ENCODE measurements around the gene HSD17B3.
"Not testable (repeated sequence)": the region's sequence is repeated elsewhere in the genome, so short reads cannot be mapped to it uniquely, and the experiment has no call there.

HSD17B3 gene

DNA sequence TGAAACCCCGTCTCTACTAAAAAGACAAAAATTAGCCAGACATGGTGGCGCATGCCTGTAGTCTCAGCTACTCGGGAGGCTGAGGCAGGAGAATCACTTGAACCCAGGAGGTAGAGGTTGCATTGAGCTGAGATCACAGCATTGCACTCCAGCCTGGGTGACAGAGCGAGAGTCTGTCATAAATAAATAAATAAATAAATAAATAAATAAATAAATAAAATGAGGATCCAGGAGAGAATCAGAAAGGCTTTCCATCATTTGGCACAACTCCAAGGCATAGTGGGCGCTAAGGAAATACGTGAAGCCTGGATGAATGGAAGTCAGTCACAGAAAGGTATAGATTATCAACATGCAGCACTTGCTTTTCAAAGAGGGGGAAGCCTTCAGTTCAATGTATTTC lies 65.6 kb downstream of the HSD17B3 start:
- DNase-seq (ENCODE audit: low spot score): not testable (repeated sequence)

DNA sequence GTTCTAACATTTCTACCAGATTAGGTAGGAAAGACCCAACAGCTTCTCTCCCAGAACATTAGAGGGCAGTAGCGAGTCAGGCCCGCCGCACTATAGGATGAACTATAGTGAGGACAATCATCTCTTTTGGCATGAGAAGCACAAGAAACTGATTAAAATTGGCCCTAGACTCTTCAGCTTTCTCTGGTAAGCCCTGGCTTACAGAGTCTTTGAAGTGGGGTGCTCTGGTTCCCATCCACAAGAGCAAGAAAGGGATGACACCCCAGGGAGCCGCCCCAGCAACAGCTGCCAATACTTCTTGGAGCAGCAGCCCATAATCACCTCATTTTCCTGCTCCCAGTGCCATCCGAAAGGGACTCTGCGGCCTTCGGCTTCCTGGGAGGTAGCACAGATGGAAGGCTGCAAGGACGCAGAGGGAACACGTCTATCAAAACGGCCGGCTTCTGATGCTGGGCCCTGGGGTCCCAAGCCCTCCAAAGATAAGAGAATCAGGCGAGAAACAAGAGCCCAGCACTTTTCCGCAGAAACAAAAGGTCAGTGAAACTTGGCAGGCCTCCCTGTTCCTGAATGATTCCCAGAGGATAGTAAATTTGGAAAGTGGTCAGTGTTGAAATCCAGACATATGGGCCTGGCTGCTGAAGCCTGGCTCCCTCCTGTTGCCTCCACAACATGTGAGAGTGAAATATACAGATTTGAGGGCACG lies 69.3 kb downstream of the HSD17B3 start:
- DNase-seq (ENCODE audit: low spot score): peak; percentile 63

DNA sequence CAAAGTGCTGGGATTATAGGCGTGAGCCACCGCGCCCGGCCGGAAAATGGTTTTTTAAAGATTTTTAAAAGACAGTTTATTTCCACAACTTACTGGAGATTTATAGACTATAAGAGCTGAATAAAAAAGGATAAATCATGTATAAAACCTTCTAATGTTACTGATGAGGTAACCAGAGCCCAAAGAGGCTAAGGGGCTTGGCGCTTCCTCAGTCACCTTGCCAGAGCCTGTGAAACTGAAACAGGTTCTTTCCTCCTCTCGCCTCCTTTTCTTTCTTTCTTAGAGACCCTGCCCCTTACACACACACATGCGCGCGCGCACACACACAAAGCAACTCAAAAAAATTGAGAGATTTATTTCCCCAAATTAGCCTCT lies 69.8 kb downstream of the HSD17B3 start:
- no peak for DNase-seq (ENCODE audit: low spot score)

DNA sequence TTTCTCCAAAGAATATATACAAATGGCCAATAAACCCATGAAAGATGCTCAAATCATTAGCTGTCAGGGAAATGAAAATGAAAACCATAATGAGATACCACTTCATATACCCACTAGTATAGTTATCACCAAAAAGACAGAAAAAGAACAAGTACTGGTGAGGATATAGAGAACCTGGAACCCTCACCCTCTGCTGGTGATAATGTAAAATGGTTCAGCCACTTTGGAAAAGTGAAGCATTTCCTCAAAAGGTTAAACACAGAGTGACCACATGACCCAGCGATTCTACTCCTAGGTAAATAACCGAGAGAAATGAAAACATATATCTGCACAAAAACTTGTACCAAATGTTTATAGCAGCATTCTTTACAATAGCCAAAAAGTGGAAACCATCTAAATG lies 72.0 kb downstream of the HSD17B3 start:
- DNase-seq (ENCODE audit: low spot score): no peak

DNA sequence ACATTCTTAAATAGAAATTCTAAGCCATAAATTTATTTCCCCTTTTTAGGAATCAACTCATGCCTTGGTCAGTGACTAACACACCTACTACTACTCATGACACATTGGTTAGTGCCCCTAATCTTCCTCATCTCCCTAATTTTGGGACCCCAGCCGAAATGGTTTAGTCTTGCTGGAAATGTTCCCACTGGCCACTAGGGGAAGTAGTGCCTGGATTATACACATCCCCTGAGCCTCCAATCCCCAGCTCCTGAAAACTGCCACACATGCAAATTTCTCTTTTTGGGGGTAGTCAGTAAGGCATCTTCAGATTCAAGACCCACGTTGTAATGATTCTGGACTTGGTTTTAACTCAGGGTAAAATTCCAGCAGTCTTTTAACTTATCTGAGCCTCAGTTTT lies 79.8 kb downstream of the HSD17B3 start:
- DNase-seq (ENCODE audit: low spot score): peak; percentile 58

DNA sequence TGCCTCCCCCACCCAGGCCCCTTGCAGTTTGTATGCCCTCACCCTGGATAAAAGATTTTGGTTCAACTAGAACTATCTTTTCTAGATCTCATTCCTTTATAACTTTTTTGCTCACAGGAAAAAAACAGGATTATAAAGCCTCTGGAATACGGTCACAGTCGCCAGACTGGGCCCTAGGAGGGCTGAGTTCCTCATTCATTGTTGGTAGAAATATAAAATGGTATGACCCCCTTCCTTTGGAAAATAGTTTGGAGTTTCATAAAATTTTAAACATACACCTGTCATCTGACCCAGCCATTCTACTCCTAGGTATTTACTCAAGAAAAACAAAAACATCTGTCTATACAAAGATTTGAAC lies 82.1 kb downstream of the HSD17B3 start:
- no peak for DNase-seq (ENCODE audit: low spot score)

DNA sequence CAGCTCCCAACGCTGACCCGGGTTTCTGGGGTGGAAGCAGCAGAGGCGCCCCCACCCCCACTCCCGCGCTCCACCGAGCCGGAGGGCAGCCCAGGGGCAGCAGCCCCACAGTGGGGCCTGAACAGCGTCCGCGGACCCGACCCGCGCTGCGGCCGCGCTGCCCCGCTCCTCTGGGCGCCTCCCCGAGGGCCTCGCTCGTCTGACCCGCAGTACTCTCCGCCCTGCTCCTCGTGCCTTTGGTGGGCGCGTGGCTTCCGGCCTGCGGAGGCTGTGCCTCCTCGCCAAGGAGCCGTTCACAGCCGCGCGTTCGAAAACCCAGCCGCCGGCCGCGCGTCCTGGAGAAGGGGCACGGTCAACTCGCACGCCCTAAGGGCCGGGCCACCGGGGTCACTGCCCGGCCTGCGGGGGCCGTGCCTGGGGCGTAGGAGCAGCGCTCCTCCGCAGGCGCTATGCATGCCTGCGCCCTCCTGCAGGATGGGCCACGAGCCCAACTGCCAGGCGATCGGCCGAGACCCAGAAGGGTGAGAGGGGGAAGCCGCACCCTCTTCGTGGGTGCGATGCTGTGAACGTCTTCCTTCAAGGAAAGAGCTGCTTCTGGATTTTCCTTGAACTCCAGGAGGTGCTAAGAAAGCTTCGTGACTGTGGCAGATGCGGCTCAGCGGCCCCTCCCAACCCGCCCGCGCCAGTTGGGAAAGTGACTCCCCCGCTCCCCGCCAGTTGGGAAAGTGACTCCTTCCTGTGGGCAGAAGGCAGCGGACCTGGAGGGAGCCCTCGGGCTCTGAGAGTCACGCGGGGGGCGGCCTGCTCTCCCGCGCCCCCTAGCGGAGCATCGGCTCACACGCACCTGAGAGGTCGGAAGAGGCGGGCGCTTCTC lies 82.7 kb downstream of the HSD17B3 start:
- DNase-seq (ENCODE audit: low spot score): peak; percentile 81

DNA sequence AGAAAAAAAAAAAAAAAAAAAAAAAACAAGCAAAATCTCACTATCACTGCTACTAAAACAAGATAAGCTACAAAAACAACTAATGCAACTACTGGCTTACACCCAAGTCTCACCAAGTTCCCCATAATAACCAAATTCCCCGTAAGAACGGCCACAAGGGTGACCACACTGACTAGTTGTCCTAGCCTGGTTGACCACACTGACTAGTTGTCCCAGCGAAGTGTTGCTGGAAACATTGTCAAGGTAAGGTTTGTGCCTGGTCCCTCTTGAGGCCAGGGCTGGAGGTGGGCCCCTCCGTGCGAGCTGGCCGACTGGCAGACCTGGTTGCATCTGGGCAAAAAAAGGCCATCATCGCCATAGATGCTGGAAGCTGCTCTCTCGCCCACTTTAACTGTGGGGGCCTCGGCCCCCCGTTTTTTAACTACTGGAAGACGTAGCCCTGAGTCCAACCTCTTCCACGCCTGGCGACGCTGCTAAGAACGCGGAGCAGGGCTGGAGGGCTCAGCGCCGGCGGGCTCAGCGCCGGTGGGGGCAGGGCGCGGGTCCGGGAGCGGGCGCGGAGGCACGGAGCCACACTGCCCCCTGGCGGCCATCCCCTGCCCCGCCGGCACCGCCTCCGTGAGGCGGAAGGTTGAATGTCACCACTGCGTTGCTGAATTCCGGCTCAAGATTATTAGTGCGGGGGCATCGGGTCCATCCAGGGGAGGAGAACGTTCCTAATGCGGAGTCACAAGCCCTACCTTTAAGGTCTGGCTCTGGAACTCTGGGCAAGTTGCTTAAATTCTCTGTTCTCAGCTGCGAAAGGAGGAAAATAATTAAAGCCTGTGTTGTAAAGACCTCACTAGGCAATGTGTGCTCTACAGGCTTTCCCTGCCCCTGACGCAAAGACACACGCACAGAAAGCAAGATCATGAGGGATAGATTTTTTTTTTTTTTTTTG lies 84.0 kb downstream of the HSD17B3 start:
- DNase-seq (ENCODE audit: low spot score): peak; percentile 90

DNA sequence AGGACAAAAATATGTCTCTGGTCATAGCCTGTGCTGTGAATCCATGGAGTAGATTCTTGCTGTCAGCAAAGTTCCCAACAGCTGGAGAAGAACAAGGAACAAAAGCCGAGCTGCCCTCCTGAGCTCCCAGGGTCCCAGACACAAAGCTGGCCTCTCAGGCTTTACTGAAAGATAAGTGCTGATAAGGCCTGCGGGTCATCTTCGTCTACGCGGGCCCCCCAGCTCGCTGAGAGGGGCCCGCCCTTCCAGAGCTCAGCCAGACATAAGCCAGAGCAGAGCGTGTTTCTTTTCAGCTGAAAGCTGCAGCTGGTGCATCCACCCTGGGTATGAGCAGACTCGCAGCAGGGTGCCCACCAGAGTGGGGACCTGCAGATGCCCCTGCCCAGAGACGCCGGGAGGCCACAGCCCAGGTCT lies 84.7 kb downstream of the HSD17B3 start:
- DNase-seq (ENCODE audit: low spot score): peak; percentile 35

DNA sequence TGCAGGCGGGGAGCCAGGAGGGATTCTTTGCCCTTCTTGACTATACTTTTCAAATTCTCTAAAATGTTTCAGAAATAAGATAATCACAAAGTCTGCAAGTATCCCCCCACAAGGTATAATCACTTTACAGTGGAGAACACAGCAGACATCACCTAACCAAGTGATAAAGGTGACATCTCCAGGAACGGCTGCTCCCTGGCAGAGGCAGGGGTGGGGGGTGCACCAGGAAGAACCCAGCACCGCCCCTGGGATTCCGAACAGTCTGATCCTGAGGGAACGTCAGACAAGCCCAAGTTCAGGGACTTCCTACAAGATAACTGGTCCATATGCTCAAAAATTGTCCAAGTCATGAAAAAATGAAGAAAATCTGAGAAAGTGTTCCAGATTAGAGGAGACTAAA lies 85.4 kb downstream of the HSD17B3 start:
- no peak for DNase-seq (ENCODE audit: low spot score)

DNA sequence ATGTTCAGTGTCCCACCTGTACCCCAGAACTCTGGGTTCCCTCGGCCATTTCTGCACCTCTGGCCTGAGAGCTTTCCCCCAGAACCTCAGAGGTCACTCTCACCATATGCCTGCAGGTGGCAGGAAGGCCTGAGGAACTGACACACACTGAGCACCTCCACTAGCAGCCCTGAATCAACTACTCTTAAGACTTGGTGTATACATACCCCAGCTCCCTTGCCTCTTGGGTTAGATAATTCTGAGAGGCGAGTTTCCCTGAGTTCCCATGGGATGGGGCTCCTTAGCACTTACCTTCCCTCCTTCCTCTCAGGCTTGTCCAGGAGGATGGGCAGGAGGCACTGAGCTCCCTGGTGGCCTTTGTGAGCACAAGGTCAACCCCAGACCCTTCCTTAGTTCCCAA lies 86.1 kb downstream of the HSD17B3 start:
- no peak for DNase-seq (ENCODE audit: low spot score)

DNA sequence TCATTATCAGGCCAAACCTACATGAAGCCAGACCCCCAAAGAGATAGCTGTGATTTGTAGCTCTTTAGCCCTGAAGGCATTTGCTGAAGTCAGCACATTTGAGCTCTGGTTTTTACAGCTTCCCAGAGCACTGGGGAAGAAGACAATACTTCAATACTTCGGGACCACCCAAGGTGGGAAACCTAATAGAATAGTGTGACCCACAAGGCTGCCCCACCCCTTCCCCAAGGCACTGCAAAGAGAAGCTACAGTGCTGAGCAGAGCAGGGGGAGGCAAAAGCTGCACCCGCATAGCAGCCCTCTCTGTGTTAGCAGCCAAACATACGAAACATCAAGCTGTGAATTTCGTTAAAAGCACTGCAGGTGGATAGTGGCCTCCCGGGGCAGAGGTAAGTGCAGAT lies 87.3 kb downstream of the HSD17B3 start:
- no peak for DNase-seq (ENCODE audit: low spot score)

DNA sequence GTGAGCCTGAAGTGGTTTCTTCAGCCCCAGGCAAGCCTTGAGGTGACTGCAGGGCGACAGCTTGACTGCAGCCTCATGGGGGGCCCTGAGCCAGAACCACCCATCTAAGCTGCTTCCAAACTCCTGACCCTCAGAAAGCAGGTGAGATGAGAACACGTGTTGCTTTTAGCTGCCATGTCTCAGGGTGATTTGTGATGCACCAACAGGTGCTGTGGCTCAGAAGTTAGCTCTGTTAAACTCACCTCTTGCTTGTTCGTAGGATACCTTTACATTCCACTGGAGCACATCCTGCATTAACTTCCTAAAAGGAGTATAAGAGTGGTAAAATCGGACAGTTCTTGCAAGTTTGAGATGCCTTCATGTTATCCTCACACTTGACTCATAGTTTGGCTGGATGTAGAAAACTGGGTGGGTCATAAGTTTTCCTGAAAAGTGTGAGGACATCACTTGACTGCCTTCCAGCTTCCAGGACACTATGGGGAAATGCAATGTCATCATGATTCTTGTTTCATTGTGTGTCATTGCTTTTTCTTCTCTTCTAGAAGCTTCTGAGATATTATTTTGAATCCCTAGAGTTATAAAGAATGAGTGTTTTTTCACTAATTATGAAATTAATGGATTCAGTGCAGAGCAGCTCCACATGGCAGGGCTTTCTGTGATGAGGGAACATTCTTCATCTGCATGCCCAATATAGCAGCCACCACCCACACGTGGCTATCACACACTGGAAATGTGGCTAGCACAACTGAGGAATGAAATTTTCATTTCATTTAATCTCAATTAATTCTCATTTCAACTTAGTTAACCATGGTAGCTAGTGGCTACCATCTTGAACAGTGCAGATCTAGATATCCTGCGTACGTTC lies 92.3 kb downstream of the HSD17B3 start:
- no peak for DNase-seq (ENCODE audit: low spot score)

DNA sequence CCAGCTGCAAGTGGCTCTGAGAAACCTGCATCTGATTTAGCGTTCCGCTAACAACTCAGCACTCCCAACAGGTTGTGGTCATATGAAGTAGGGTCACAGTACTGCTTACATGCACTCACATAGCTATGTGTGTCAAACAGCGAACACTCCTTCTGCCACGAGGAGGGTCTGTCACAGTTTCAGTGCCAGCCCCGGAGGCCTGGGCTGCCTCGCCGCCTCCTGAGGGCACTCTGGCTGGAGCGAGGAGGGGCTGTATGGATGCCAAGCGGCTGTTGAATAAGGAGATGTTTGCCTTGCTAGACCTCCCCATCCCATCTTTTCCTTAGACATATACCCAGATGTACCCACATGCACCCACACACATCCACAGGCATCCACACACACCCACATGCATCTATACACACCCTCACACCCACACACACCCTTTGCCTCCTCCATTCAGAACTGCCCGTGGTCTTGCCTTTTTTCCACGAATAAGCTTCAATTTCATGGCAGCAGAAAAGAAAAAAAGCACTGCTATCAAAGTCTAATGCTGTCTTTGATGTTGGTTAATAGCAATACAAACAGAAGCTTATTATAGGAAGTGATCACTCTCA lies 95.7 kb downstream of the HSD17B3 start:
- no peak for DNase-seq (ENCODE audit: low spot score)

DNA sequence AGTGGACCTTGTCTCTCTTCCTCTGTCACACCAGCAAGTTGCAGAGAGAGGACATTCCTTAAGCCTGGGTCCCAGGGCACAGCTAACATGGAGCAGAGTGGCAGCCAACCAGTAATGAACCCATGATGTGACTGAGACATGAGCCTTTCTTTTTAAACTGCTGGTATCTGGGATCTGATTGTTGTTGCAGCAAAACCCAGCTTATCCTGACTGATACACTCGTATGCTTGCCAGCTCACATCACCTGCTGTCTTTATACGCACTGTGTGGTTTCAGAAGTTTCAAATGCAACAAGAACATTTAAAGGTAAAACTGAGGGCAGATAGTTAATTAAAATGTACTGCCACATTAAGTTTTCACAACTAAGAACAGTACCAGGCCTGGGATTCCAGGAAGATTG lies 97.1 kb downstream of the HSD17B3 start:
- no peak for DNase-seq (ENCODE audit: low spot score)

DNA sequence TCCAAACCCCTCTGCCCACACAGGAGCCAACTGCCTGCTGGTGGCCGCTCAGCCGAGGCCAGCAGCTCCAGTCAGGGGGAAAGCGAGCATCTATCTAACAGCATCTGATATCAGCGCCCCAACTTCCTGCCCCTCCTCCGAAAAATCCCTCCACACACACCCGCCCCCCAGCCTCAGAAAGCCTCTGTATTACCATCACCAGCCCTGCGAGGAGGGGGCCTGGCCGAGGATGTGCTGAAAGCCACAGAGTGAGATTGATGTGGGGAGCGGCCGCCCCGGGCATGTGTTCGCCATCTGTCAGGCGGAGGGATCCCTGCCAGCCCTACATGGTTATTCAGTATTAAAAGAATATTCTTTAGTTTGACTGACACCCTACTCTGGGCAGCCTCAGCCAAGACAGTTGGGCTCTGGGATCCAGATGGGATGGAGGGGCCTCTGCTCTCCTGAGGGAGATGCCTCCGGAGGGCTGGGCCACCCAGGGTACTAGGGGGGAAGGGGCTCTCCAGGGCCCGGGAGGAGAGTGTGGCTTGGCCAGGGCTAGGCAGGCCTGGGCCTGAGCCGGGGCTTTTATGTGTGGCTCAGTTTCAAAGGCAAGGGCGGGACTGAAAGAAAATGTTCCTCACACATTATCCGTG lies 98.0 kb downstream of the HSD17B3 start:
- no peak for DNase-seq (ENCODE audit: low spot score)

DNA sequence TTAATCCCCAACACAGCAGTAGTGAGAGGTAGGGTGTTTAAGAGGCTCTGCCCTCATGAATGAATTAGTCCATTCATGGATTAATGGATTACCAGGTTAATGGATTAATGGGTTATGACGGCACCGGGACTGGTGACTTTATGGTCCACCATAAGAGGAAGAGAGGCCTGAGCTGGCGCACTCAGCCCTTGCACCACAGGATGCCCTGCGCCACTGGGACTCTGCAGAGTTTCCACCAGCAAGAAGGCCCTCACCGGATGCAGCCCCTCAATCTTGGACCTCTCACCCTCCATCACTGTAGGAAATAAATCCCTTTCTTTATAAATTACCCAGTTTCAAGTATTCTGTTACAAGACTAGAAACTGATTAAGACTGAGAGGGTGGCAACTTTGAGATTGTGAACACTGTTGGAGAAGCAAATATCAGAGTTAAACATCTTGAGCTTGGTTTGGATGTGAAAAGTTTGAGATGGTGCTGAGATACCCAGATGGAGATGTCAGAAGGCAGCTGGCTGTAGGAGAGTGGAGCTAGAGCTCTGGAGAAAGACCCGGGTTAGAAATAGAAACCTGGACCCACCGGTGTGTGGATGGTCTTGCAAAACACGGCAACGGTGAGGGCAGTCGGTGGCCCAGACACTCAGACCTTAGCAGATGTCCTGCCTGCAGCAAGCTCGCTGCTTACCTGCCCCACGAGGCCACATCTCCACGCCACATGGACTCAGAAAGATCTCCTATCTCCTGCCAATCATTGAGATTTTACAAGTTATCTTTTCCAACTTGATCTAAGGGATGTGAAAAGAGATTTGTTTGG lies 98.8 kb downstream of the HSD17B3 start:
- DNase-seq (ENCODE audit: low spot score): no peak

DNA sequence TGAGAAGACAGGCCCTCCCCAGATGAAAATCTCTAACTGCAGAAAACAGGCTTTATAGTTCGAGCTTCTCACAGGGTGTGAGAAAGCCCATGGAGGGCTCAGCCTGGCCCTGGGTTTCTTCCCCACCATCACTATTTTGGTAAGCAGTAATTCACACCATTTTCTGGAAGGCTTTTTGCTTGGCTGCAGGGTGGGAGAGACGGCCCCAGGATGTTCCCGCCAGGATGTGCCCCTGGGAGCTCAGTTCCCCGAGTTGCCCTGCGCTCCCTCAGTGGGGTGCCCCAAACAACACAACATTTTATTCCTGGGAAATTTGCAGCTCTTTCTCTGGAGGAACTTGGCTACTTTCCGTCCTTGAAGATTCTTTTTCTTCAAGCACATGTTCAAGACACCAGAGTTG lies 100.8 kb downstream of the HSD17B3 start:
- DNase-seq (ENCODE audit: low spot score): no peak

DNA sequence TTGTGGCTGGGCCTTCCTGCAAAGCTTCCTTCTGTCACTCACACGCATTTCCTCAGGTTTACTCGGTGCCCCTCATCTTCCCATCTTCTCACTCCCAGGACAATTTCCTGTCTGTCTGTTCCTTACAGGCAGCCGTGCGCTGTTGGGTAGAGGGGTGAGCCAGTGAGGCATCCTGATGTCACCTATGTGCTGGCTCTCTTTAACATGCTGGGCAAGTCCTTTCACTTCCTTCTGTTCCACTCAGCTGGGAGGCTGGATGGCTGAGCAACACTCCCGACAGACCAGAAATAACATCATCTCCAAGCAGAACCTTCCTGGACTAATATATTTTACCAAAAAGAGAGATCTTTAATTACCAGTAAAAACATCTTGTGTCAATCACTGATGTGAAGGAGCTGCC lies 103.0 kb downstream of the HSD17B3 start:
- no peak for DNase-seq (ENCODE audit: low spot score)

DNA sequence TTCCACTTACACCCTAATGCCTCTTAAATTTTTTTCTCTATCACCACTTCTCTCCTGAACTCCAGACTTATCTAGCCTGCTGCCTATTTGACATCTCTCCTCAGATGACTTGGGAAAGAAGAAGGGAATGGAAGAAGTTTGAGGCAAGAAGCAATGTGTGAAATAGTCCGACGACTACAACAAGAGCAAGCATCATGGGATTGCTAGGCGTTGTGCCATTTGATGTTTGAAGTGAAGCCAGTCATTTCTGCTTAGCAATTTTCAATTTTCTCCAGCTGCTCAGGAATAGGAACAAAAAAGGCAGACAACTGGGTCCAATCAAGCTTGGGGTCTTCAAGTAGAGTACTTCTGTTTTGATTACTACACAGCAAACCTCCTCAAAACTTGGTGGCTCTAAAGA lies 106.4 kb downstream of the HSD17B3 start:
- DNase-seq (ENCODE audit: low spot score): no peak

All from HuH-7 (cell line).